ENCODE measurements around the gene SAT2. TPM values are rescaled to one million over a fixed set of nuclear protein-coding genes. Genes with fewer than 3 reads are reported as not detected.
"Not testable (repeated sequence)": the region's sequence is repeated elsewhere in the genome, so short reads cannot be mapped to it uniquely, and the experiment has no call there.

Gene SAT2
- polyA plus RNA-seq, 1 donor from 2014 or later = 37.7 TPM

DNA sequence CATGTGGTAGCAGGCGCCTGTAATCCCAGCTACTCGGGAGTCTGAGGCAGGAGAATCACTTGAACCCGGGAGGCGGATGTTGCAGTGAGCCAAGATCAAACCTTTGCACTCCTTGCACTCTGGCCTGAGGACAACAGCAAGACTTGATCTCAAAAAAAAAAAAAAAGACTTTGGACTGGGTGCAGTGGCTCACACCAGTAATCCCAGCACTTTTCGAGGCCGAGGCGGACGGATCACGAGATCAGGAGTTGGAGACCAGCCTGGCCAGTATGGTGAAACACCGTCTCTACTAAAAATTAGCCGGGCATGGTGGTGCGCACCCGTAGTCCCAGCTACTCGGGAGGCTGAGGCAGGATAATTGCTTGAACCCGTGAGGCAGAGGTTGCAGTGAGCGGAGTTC is 1.9 kb downstream of the SAT2 start:
- not testable (repeated sequence) for H3K9me3 Mint-ChIP-seq, H3K27me3 Mint-ChIP-seq, H3K36me3 Mint-ChIP-seq
- Mint-ChIP-seq H3K4me1 (peaks cover 3 to 10% (median 5%) of the 10 kb centered on the region in 3 donors), H3K27ac (peak overlapping the region in 1 of 3 donors; percentile 46), H3K4me3 (peak overlapping the region in 3 of 4 donors; percentile 21 to 95 (median 86))

GRCh38 chr17:7623661-7624060 is 4.0 kb downstream of the SAT2 start:
- peak overlapping the region in 2 of 3 donors; percentile 46 to 83 for H3K27ac Mint-ChIP-seq
- H3K4me1 Mint-ChIP-seq = peaks cover 3 to 10% (median 5%) of the 10 kb centered on the region in 3 donors
- no peaks in the 10 kb centered on the region for H3K27me3 Mint-ChIP-seq
- no peaks in the 10 kb centered on the region for H3K36me3 Mint-ChIP-seq
- no peaks in the 10 kb centered on the region for H3K9me3 Mint-ChIP-seq
- H3K4me3 Mint-ChIP-seq = no peak overlapping the region

- Mint-ChIP-seq H3K36me3 (no peaks in the 10 kb centered on the region), H3K27ac (no peak overlapping the region), H3K9me3 (no peaks in the 10 kb centered on the region), H3K4me3 (no peak overlapping the region), H3K27me3 (no peaks in the 10 kb centered on the region), H3K4me1 (no peaks in the 10 kb centered on the region)
Measured at GRCh38 chr17:7620835-7621234, 6.8 kb downstream of the SAT2 start.

- peak overlapping the region in 1 of 4 donors; percentile 40 for H3K4me3 Mint-ChIP-seq
- peaks cover 3 to 5% (median 4%) of the 10 kb centered on the region in 3 donors for H3K4me1 Mint-ChIP-seq
- no peaks in the 10 kb centered on the region for H3K27me3 Mint-ChIP-seq
- no peaks in the 10 kb centered on the region for H3K9me3 Mint-ChIP-seq
- H3K36me3 Mint-ChIP-seq = no peaks in the 10 kb centered on the region
- H3K27ac Mint-ChIP-seq = no peak overlapping the region
Measured at GRCh38 chr17:7618608-7619007, 9.0 kb downstream of the SAT2 start.

DNA sequence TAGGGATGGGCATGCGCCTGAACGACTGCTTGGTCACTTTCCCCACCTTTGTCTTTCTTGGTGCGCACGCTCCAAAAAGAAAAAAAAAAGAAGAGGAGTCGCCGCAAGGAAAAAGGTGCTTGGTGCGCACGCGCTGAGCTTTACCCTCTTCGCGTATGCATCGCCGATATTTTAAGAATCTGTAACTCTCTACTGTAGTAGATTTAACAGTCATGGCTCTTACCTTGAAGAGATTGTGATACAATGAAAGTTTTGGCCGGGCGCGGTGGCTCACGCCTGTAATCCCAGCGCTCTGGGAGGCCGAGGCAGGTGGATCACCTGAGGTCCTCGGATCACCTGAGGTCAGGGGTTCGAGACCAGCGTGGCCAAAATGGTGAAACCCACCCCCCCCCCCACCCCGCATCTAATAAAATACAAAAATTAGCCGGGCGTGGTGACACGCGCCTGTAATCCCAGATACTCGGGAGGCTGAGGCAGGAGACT is 12.3 kb downstream of the SAT2 start:
- Mint-ChIP-seq H3K4me1 (peaks cover 18 to 23% (median 22%) of the 10 kb centered on the region in 3 donors), H3K9me3 (no peaks in the 10 kb centered on the region), H3K27me3 (no peaks in the 10 kb centered on the region), H3K27ac (peak overlapping the region; percentile 83 to 97 (median 91)), H3K4me3 (peak overlapping the region; percentile 84 to 98 (median 90)), H3K36me3 (no peaks in the 10 kb centered on the region)

GRCh38 chr17:7614425-7615264 is 13.0 kb downstream of the SAT2 start, which contains the start of gene FXR2:
FXR2 (minus strand) TSS chr17:7614897; CDS start chr17:7614532, 365 bp downstream.
- Mint-ChIP-seq H3K27ac (peak within 1 kb of the TSS; percentile 90 to 97 (median 91)), H3K36me3 (no peaks in the 10 kb centered on the region), H3K4me3 (peak within 1 kb of the TSS; percentile 84 to 98 (median 92)), H3K4me1 (peaks cover 19 to 23% (median 22%) of the 10 kb centered on the region in 3 donors), H3K27me3 (no peaks in the 10 kb centered on the region), H3K9me3 (no peaks in the 10 kb centered on the region)

GRCh38 chr17:7613769-7614424 is 13.7 kb downstream of the SAT2 start:
- Mint-ChIP-seq H3K4me3 (peak overlapping the region; percentile 84 to 93 (median 88)), H3K27me3 (no peaks in the 10 kb centered on the region), H3K27ac (peak overlapping the region; percentile 49 to 90 (median 64)), H3K36me3 (no peaks in the 10 kb centered on the region), H3K4me1 (peaks cover 22 to 27% (median 26%) of the 10 kb centered on the region in 3 donors), H3K9me3 (no peaks in the 10 kb centered on the region)

DNA sequence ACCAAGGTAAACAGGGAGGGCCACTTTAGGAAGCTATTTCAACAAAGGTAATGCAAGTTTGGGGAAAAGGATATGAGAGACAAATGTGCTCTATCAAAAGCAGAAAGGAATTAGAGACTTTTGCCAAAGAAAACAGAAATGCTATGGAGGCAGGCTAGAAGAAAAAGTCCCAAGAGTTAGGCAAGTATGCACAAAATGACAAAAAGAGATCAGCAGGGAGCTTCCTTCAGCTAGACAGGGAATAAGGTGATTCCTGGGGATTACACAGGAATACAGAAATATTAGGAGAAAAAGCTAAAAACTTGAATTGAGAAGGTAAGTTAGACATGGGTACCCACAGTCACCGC is 15.4 kb downstream of the SAT2 start:
- no peaks in the 10 kb centered on the region for H3K36me3 Mint-ChIP-seq
- peak overlapping the region; percentile 23 to 84 (median 78) for H3K4me3 Mint-ChIP-seq
- no peaks in the 10 kb centered on the region for H3K9me3 Mint-ChIP-seq
- peak overlapping the region in 2 of 3 donors; percentile 49 to 90 for H3K27ac Mint-ChIP-seq
- no peaks in the 10 kb centered on the region for H3K27me3 Mint-ChIP-seq
- peaks cover 22 to 28% (median 27%) of the 10 kb centered on the region in 3 donors for H3K4me1 Mint-ChIP-seq

DNA sequence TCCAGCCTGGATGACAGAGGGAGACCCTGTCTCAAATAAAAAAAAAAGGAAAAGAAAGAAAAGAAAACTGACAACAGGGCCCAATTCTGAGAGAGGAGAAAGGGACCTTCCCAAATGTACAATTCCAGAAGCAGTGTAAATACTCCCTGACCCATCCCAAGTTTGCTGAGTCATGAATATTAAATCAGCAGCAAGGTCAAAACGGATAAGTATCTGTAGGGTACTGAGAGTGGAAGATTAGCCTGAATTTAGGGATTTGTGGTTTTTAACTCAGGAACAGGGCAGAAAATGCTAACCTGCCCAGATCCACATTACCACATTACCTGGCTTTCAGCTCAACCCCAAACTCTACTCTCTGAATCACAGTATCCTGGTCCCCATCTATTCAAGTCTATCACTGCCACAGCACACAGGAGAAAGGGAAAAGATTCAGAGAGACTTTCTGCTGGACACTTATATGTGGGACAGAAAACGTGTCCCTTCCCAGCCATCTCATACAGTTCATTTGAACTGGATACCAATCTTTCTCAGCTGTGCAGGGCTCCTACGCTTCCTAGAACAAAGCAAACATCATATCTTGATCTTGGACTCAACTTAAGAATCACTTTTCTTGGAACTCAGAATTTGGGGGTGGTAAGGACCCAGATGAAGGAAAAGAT is 15.9 kb downstream of the SAT2 start:
- peak overlapping the region in 2 of 4 donors; percentile 65 to 84 for H3K4me3 Mint-ChIP-seq
- H3K27me3 Mint-ChIP-seq = no peaks in the 10 kb centered on the region
- H3K9me3 Mint-ChIP-seq = no peaks in the 10 kb centered on the region
- H3K27ac Mint-ChIP-seq = peak overlapping the region in 1 of 3 donors; percentile 90
- peaks cover 22 to 28% (median 27%) of the 10 kb centered on the region in 3 donors for H3K4me1 Mint-ChIP-seq
- no peaks in the 10 kb centered on the region for H3K36me3 Mint-ChIP-seq

DNA sequence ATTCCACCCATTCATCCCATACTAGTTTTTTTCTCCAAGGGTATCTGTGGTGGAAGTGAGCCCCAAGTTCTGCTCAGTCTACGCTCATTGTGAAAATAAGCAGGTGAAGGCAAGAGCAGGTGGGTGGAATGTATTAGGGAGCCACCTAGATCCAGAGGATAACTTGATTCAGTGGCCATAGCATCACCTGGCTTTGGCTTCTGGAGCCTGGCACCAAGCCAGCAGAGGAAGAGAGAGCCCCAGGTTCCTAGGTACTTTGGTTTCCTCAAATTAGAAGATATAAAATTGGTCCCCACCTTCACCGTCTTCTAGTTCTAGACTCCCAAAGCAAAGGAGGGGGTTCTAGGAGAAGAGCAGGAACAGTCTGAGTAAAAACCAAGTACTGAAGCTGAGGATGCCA is 17.0 kb downstream of the SAT2 start:
- no peak overlapping the region for H3K27ac Mint-ChIP-seq
- no peaks in the 10 kb centered on the region for H3K27me3 Mint-ChIP-seq
- H3K9me3 Mint-ChIP-seq = no peaks in the 10 kb centered on the region
- H3K4me3 Mint-ChIP-seq = peak overlapping the region in 2 of 4 donors; percentile 74 to 84
- no peaks in the 10 kb centered on the region for H3K36me3 Mint-ChIP-seq
- H3K4me1 Mint-ChIP-seq = peaks cover 26 to 28% (median 27%) of the 10 kb centered on the region in 3 donors

DNA sequence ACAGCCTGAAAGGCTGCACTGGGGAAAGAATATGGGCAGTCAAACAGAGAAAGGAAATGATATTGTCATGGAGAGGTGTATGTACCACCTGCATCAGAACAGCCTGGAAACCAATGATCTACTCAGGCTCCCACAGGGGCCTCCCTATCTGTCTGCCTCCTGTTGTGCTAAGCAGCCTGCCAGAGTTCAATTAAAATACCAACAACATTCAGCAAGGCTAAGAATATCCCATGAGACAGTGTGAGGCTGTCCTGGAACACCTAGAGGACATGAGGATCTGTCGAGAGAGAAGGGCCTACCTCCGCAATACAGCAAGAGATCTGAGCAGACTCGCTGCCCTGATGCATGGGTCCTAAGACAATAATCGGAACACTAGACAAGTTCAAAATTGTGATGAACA is 21.3 kb downstream of the SAT2 start:
- no peaks in the 10 kb centered on the region for H3K9me3 Mint-ChIP-seq
- H3K27me3 Mint-ChIP-seq = no peaks in the 10 kb centered on the region
- peaks cover 6 to 8% (median 8%) of the 10 kb centered on the region in 3 donors for H3K4me1 Mint-ChIP-seq
- no peak overlapping the region for H3K4me3 Mint-ChIP-seq
- peaks cover 2% of the 10 kb centered on the region for H3K36me3 Mint-ChIP-seq
- H3K27ac Mint-ChIP-seq = no peak overlapping the region

DNA sequence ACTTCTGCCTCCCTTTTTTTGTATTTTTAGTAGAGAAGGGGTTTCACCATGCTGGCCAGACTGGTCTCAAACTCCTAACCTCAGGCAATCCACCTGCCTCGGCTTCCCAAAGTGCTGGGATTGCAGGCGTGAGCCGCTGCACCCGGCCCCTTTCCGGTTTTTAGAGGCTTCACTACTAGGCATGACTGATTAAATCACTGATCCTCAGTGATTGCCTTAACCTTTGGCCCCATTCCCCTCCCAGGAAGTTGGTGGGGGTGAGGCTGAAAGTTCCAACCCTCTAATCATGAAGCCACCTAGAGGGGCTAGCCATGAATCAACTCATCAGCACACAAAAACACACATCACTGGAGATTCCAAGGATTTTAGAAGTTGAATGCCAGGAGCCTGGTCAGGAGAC is 30.1 kb downstream of the SAT2 start:
- H3K27me3 Mint-ChIP-seq, H3K27ac Mint-ChIP-seq, H3K4me3 Mint-ChIP-seq, H3K4me1 Mint-ChIP-seq, H3K9me3 Mint-ChIP-seq, H3K36me3 Mint-ChIP-seq: not testable (repeated sequence)

- Mint-ChIP-seq H3K4me3 (no peak overlapping the region), H3K4me1 (peaks cover 0 to 5% (median 0%) of the 10 kb centered on the region in 3 donors), H3K27me3 (no peaks in the 10 kb centered on the region), H3K36me3 (no peaks in the 10 kb centered on the region), H3K27ac (peak overlapping the region in 1 of 3 donors; percentile 29), H3K9me3 (no peaks in the 10 kb centered on the region)
Measured at GRCh38 chr17:7593296-7593695, 34.3 kb downstream of the SAT2 start.

DNA sequence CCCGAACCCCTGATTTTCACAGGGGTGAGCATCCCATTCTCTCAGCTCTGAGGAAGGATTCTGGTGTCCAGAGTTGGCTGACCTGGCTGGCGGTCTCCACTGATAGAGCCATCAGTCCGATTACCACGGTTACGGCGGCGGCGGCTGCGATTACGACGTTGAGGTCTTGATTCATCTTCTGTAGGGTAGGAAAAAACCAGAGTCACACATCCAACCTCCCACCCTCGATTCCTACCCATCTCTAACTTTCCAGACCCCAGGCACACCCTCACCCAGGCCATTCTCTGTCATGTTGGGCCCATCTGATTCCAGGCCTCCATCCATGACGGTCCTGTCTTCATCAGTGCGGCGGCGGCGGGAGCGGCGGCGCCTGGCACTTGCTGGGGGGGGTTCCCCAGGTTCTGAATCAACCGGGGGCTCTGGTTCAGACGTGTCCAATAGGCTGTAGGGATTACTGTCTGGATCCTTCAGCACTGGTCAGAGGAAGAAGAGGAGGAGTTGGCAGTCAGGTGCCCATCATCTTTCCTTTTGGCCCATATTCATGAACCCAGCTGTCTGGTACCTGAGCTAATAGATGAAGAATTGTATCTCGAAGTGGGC is 35.1 kb downstream of the SAT2 start:
- H3K4me3 Mint-ChIP-seq = no peak overlapping the region
- H3K36me3 Mint-ChIP-seq = peaks cover under 1% of the 10 kb centered on the region
- H3K9me3 Mint-ChIP-seq = no peaks in the 10 kb centered on the region
- peaks cover 0 to 4% (median 0%) of the 10 kb centered on the region in 3 donors for H3K4me1 Mint-ChIP-seq
- H3K27ac Mint-ChIP-seq = no peak overlapping the region
- H3K27me3 Mint-ChIP-seq = no peaks in the 10 kb centered on the region
